GM19395 (cell line): ENCODE results near the gene MRPL42.
"Not testable (repeated sequence)": the region's sequence is repeated elsewhere in the genome, so short reads cannot be mapped to it uniquely, and the experiment has no call there.

Experiments
- ATAC-seq: cut with Tn5 transposase; IDR thresholded peaks from one replicate; pipeline ENCODE4 v1.9.1; 2021; ENCODE audit warnings: mild to moderate bottlenecking, moderate library complexity; ENCODE audit not compliant: unreplicated experiment

MRPL42 gene

DNA sequence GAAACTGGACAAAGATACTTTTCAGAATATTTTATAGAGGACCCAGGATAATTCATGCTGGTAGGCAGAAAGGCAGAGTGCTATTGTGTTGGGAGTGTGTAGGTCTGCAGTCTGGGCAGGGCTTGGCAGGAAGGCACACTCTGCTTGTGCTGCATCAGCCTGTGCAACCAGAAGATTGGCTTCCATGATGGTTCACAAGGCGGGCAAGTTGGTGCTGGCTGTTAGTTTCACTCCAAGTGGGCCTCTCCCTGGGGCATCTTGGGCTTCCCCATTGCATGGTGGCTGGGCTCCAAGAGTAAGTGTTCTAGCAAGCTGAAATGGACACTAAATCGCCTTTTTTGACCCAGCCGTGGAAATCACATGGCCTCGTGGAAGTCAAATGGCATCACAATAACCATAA, 23.7 kb upstream of the MRPL42 start:
- no peak for ATAC-seq

- no peak for ATAC-seq
These were observed 19.6 kb upstream of the MRPL42 start for GRCh38 chr12:93447555-93448290.

GRCh38 chr12:93448796-93449195, 18.5 kb upstream of the MRPL42 start:
- no peak for ATAC-seq

DNA sequence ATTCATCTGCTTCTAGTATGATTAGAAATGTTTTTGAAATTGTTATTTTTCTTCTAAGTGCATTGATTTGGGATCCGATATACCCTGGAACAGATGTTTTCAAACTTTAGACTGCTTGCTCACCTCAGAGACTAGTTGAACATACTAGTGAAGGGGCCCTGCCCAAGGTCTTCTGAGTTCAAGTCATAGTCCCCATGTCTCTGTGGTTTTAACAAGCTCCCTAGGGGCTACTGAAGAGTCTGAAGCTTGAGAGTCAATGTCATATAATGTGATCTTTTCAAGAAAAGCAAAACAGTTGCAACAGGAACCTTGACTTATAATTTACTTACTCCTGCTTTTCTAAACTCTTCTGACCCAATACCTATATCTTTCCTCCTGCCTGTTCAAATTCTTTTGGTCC, 18.0 kb upstream of the MRPL42 start:
- peak; percentile 77 for ATAC-seq

DNA sequence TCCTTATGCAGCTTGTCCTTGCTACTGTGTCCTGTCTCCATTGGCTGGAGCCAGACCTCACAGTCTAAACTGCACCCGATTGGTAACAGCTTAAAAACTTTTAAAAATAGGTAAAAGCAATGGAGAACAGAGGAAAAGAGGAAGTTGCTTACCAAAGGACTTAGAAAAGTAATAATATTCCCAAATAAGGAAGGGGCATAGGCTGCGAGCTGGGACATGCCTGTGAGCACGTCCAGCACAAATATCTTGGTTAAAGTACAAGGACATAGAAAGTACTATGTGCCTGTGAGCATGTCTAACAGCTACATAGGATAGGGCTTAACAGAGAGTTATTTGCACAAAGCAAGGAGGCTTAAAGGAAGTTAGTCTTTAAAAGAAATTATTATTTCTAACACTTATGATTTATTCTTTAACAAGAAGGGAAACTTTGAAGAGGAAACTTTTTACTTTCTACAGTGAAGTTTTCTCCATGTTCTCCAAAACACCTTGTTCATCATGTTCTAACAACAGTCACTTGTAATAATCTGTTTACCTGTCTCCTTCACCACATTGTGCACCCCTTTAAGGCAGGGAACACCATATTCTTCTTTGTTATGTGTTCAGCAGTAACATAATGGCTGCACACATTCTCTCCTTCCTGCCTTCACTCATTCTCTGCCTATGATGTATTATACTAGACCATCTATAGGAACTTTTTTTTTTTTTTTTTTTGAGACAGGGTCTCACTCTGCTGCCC, 15.7 kb upstream of the MRPL42 start:
- ATAC-seq, result no peak

- ATAC-seq, result no peak
These were observed 13.7 kb upstream of the MRPL42 start for GRCh38 chr12:93453633-93454032.

GRCh38 chr12:93456077-93456476, 11.2 kb upstream of the MRPL42 start:
- no peak for ATAC-seq

DNA sequence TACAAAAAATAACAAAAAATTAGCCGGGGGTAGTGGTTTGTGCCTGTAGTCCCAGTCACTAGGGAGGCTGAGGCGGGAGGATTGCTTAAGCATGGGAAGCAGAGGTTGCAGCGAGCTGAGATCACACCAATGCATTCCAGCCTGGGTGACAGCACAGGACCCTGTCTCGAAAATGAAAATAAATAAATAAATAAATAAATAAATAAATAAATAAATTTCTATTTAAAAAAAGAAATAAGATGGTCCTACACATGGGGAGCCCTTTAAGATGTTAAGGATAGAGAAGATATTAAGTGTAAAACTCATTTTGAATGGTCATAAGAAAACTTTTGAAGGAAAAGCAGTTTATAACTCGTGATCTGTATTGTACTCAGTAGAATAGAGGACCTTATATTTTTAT, 8.2 kb upstream of the MRPL42 start:
- ATAC-seq, result no peak

DNA sequence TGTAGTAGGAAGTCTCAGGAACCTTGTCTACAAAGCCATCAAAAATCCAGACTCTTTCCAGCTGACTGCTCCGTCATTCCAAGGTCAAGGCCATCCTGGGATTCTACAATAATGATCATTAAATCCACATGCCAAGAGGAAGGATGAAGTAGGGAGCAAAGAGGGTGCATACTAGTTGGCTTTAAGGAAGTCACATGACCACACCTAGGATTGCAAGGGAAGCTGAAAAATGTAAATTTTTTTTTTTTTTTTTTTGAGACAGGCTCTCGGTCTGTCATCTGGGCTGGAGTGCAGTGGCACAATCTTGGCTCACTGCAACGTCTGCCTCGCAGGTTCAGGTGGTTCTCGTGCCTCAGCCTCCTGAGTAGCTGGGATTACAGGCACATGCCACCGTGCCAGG, 7.3 kb upstream of the MRPL42 start:
- ATAC-seq, result no peak

GRCh38 chr12:93460902-93461301, 6.4 kb upstream of the MRPL42 start:
- no peak for ATAC-seq

- ATAC-seq, result no peak
These were observed 5.8 kb upstream of the MRPL42 start for GRCh38 chr12:93461503-93461902.

DNA sequence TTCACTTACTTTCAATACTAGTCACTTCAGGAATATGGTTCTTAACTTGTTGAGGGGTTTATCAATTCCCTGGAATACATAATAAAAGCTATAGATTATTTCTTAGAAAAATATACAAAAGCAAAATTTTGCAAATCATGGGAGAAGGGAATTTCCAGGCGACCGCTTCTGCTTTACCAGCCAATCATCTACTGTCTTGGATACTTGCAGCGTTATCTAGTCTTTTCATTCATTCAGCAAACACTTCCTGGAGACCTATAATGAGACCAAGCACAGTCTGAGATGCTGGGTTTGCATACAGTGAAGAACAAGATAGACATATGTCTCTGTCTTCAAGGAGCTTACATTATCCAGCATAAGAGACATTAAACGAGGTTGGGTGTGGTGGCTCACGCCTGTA, 1.5 kb upstream of the MRPL42 start:
- ATAC-seq, result no peak

DNA sequence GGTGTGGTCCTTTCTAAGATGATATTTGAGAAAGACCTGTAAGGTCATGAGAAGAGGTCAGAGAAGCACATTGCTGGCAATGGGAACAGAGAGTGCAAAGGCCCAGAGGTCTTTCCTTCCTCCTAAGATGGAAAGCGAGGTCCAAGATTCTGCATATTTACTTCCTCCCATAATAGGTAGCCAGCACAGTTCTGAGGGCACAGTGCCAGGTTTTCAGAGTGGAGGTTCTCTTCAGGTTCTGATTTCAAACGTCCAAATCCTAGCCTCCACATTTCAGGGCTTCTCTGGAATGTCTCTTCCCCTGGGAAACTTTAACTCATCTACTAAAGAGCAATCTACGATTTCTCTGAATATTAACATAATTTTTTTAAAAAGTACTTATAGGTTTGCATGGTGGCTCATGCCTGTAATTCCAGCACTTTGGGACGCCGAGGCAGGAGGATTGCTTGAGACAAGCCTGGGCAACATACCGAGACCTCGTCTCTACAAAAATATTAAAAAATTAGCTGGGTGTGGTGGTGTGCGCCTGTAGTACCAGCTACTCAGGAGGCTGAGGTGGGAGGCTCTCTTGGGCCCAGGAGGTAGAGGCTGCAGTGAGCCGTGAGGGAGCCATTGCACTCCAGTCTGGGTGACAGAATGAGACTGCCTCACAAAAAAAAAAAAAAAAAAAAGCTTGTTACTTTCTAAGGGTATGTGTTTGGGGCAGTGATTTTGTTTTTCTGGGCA, 526 bp upstream of the MRPL42 start:
- peak; percentile 23 for ATAC-seq

- peak; percentile 27 for ATAC-seq
These were observed 676 bp downstream of the MRPL42 start for GRCh38 chr12:93468008-93468371.

DNA sequence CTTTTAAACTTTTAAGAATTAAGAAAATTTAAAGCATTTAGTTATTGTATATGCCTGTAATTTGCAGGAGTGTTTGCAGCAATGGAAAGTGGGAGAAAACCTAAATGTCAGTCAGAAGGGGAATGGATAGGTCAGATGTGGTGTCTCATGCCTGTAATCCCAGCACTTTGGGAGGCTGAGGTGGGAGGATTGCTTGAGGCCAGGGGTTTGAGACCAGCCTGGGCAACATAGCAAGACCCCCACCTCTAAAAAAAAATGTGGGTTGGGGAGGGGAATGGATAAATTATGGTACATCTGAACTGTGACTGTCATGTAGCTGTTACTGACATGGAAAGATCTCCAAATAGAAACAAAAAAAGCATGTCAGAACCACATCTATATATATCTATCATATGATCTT, 2.1 kb downstream of the MRPL42 start:
- no peak for ATAC-seq

DNA sequence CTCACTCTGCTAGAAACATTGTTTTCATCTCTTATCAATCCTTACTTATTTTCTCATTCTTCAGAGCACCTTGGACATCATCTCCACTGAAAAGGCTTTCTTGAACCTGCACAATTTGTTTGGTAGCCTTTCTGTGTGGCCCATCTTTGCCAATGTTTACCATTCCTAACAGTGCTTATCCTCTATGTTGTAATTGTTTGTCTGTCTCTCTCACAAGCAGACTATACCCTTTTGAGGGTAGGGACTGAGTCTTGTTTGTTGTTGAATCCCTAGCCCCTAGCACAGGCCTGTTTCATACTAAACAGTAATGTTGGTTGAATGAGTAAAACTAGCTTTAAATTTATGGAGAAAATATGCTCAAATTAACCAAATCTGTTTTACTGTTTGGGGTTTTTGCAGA, 9.2 kb downstream of the MRPL42 start:
- ATAC-seq, result no peak

DNA sequence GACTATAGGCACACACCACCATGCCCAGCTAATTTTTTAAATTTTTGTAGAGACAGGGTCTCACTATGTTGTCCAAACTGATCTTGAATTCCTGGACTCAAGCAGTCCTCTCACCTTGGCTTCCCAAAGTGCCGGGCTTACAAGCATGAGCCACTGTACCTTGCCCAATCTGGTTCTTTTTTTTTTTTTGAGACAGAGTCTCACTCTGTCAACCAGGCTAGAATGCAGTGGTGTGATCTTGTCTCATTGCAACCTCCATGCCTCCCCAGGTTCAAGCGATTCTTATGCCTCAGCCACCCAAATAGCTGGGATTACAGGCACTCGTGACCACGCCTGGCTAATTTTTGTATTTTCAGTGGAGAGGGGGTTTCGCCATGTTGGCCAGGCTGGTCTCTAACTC, 15.4 kb downstream of the MRPL42 start:
- ATAC-seq, result no peak

GRCh38 chr12:93483151-93483807, 16.0 kb downstream of the MRPL42 start:
- ATAC-seq, result no peak

- no peak for ATAC-seq
These were observed 17.1 kb downstream of the MRPL42 start for GRCh38 chr12:93484315-93484981.

- ATAC-seq, result not testable (repeated sequence)
These were observed 25.5 kb downstream of the MRPL42 start for GRCh38 chr12:93492808-93493207.

- no peak for ATAC-seq
These were observed 26.8 kb downstream of the MRPL42 start for GRCh38 chr12:93494096-93494495.
